DOHH2 (cell line): ENCODE measurements around the gene CLDN14.

ENCODE experiments used
- H3F3A ChIP-seq: fragments of 200-600 bp; sonication (generic), shearing (Covaris generic); 2 replicates; pipeline ENCODE4 v1.6.0; 2016; ENCODE audit warnings: antibody characterized with exemption, mild to moderate bottlenecking; ENCODE audit not compliant: control insufficient read depth, insufficient read depth
- H3K27ac ChIP-seq: fragments of 200-600 bp; sonication (generic); 2 replicates; pipeline ENCODE4 v1.5.1; 2014; ENCODE audit warnings: low read depth, mild to moderate bottlenecking, low read length, moderate library complexity
- H3K27me3 ChIP-seq: fragments of 200-600 bp; sonication (generic); 2 replicates; pipeline ENCODE4 v1.6.1; 2014; ENCODE audit warnings: mild to moderate bottlenecking, low read length, mixed read lengths; ENCODE audit not compliant: control insufficient read depth
- H3K36me3 ChIP-seq: fragments of 200-600 bp; sonication (generic); 2 replicates; pipeline ENCODE4 v1.6.1; 2014; ENCODE audit warnings: mild to moderate bottlenecking, low read length, moderate library complexity, mixed read lengths; ENCODE audit not compliant: control insufficient read depth
- H3K4me1 ChIP-seq: fragments of 200-600 bp; sonication (generic); 2 replicates; pipeline ENCODE4 v1.6.1; 2014; ENCODE audit warnings: mild to moderate bottlenecking, low read length, mixed read lengths; ENCODE audit not compliant: control insufficient read depth
- H3K4me2 ChIP-seq: fragments of 200-600 bp; sonication (generic); 2 replicates; pipeline ENCODE4 v1.6.0; 2014; ENCODE audit warnings: mild to moderate bottlenecking, low read length, moderate library complexity
- H3K4me3 ChIP-seq: fragments of 200-600 bp; sonication (generic); 2 replicates; pipeline ENCODE4 v1.5.1; 2014; ENCODE audit warnings: mild to moderate bottlenecking, low read length, mixed read lengths
- H3K79me2 ChIP-seq: fragments of 200-600 bp; sonication (generic); 2 replicates; pipeline ENCODE4 v1.6.1; 2014; ENCODE audit warnings: mild to moderate bottlenecking, low read length, mixed read lengths; ENCODE audit not compliant: control insufficient read depth
- H3K9me2 ChIP-seq: fragments of 200-600 bp; sonication (generic); replicated peaks from 2 replicates; pipeline ENCODE4 v1.6.1; 2014; ENCODE audit warnings: mild to moderate bottlenecking, low read length, mixed read lengths; ENCODE audit not compliant: control insufficient read depth
- H3K9me3 ChIP-seq: fragments of 200-600 bp; sonication (generic); 2 replicates; pipeline ENCODE4 v1.6.1; 2014; ENCODE audit warnings: antibody characterized with exemption, low read length, mixed read lengths; ENCODE audit not compliant: control insufficient read depth, insufficient read depth
- H4K20me1 ChIP-seq: fragments of 200-600 bp; sonication (generic); 2 replicates; pipeline ENCODE4 v1.6.0; 2014; ENCODE audit warnings: low read depth, mild to moderate bottlenecking, antibody characterized with exemption, low read length, moderate library complexity; ENCODE audit not compliant: control insufficient read depth, insufficient read depth
- CTCF ChIP-seq: fragments of 200-600 bp; sonication (generic); IDR thresholded peaks from one replicate; pipeline ENCODE4 v1.5.1; 2014; ENCODE audit warnings: antibody characterized with exemption, mild to moderate bottlenecking, low read depth, low read length; ENCODE audit not compliant: poor library complexity, severe bottlenecking
- EZH2phosphoT487 ChIP-seq: fragments of 200-600 bp; sonication (generic); IDR thresholded peaks from 2 replicates; pipeline ENCODE4 v1.6.1; 2017; ENCODE audit warnings: borderline replicate concordance, mild to moderate bottlenecking, antibody characterized with exemption, low read length, moderate library complexity, mixed read lengths

CLDN14 gene

GRCh38 chr21:36489103-36489775 lies 9.3 kb upstream of the CLDN14 start:
- Histone ChIP-seq H3K9me3 (no peaks in the 10 kb centered on the region), H3K27me3 (no peaks in the 10 kb centered on the region), H3K27ac (no peak overlapping the region), H3K79me2 (no peaks in the 10 kb centered on the region), H3K36me3 (no peaks in the 10 kb centered on the region), H3K4me2 (no peak overlapping the region), H3K4me1 (no peaks in the 10 kb centered on the region), H3K9me2 (no peaks in the 10 kb centered on the region), H3K4me3 (no peak overlapping the region), H4K20me1 (no peaks in the 10 kb centered on the region), H3F3A (no peaks in the 10 kb centered on the region)
- TF ChIP-seq CTCF: no peak
- no peak for TF ChIP-seq EZH2phosphoT487

GRCh38 chr21:36487641-36488307 lies 7.9 kb upstream of the CLDN14 start:
- H3K27me3 ChIP-seq: no peaks in the 10 kb centered on the region
- H3K79me2 ChIP-seq: no peaks in the 10 kb centered on the region
- H3K27ac ChIP-seq: no peak overlapping the region
- no peaks in the 10 kb centered on the region for H3K36me3 ChIP-seq
- H3K9me3 ChIP-seq: no peaks in the 10 kb centered on the region
- no peak overlapping the region for H3K4me2 ChIP-seq
- no peaks in the 10 kb centered on the region for H3K9me2 ChIP-seq
- H3K4me3 ChIP-seq: no peak overlapping the region
- no peaks in the 10 kb centered on the region for H3F3A ChIP-seq
- TF ChIP-seq CTCF (no peak), EZH2phosphoT487 (no peak)
- H3K4me1 ChIP-seq: no peaks in the 10 kb centered on the region
- H4K20me1 ChIP-seq: no peaks in the 10 kb centered on the region

GRCh38 chr21:36486246-36486645 lies 6.3 kb upstream of the CLDN14 start:
- Histone ChIP-seq H3K4me1 (no peaks in the 10 kb centered on the region), H3F3A (no peaks in the 10 kb centered on the region), H3K27ac (no peak overlapping the region), H3K9me2 (no peaks in the 10 kb centered on the region), H3K4me3 (no peak overlapping the region), H3K9me3 (no peaks in the 10 kb centered on the region), H3K4me2 (no peak overlapping the region), H4K20me1 (no peaks in the 10 kb centered on the region), H3K79me2 (no peaks in the 10 kb centered on the region), H3K36me3 (no peaks in the 10 kb centered on the region), H3K27me3 (no peaks in the 10 kb centered on the region)
- no peak for TF ChIP-seq EZH2phosphoT487
- no peak for TF ChIP-seq CTCF
